ENCODE data around the gene NOP9.
"Not testable (repeated sequence)": the region's sequence is repeated elsewhere in the genome, so short reads cannot be mapped to it uniquely, and the experiment has no call there.

NOP9 gene

DNA sequence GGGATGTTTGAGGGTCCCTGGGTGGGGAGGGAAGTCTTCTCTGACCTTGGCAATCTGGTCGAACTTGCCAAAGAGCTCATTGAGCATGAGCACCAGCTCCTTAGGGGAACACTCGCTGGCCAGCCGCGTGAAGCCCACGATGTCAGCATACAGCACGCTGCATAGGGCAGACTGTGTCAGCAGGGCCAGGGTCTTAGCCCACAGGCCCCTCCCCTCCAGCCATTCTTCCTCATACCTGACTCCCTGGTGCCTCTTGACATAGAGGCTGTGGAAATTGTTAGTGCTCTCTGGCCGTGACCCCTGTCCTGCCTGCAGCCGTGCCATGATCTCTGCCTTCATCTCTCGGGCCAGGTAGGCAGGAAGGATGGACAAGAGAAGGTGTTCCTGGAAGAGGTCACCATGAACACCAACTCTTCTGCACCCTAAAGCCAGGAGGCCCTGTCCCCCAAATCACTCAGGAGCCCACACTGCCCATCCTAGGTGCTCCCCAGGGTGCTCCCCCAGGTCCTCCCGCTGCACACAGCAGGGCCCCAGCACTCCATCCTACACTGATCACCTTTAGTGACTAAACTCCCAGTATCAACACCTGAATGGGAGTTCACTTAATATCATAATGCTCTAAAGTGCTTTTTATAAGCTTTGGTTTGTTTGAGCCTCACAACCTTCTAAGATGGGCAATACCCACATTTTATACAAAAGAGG lies 31.5 kb downstream of the NOP9 start:
- no peak for DNase-seq

DNA sequence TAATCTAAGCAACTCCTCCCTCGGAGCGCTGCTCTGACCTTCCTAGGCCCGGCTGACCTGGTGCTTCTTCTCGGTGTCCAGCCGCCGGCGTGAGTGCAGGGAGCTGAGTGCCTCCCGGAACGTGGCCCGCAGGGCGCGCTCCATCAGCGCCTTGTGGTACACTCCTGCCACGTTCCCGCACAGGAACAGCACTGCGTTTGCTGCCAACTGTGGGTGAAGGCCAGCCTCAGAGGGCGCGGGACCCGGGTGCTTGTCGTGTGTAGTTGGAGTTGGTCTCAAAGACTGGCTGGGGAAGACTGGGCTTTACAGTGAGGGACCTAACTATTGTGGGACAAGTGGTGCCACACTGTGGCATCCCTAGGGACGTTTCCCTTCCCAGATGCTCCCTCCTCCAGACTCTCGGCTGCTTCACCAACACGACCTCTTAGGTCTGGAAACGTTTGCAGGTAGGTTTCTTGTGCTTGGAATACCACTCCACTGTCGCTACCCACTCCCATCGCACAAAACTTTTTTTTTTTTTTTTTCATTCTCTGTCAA lies 32.1 kb downstream of the NOP9 start:
- DNase-seq = no peak

DNA sequence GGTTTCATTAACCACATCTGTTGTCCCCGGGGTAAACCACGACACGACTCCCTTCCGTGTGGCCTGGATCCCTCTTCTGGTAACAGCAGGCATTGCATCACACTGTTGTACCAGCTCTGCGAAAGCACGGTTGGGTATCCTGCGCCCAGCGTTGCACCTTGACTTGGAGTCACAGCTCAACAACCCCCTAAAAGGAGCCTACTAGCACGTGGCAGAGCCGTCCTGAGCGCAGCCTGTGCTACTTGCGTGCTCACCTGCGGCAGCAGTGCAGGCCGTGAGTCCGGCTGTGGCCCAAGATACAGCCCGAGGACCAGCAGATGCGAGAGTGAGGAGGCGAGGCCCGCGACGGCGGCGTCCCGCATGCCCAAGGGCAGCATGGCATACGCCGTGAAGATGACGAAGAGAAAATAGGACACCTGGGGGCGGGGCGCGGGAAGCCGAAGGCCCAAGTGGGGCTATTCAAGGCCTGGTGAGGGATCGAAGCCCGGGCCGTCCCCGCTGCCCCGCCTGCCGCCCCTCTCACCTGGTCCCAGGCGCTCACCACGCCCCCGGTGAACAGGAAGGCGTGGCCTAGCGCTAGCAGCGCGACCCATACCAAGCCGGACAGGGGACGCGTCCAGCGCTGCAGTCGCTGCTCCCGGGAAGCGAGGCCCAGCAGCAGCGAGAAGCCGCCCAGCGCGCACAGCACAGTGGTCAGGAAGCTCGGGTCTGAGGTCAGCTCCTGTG lies 32.8 kb downstream of the NOP9 start:
- peak; percentile 79 for DNase-seq

DNA sequence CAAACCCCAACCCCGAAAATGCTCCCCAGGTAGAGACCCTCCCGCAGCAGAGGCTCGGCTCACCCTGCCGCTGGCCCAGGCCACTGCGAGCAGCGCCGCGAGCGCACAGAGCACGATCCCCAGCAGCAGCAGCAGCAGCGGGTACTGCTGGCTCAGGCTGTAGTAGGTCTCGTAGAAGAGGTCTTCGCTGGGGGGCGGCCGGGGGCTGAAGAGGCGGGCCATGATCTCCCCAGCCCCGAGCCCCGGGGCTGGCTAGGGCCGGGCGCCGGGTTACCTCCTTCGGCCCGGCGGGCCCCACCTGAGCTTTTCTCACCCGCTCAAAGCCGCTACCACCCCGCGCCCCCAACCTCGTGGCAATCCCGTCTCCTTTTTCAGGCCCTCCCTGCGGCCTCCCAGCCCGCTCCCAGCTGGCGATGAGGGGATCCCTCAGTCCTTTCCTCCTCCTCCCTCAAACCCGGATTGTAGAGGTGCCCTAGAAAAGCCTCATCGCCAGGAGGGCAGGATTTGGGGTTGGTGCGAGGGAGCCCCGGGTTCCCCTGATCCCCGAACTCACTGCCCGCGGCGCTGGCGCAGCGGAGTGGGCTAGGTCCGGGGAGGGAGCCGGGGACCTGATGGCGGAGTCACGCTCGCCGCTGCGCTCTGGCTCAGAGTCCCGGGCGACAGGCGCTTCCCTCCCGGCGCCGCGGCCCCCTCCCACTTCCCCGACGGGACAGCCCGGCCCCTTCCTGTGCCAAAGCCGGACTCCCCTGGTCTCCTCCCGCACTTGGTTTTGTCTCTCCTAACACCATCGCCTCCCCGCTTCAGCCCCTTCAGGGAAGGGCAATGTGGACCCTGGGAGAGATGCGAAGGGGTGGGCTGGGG lies 35.0 kb downstream of the NOP9 start, which contains the start of gene ADCY4:
Gene ADCY4, minus strand, starts transcription at position 641 of the 861 bp plus-strand sequence. Its CDS starts 419 bp downstream, at position 222.
- DNase-seq = no peak

DNA sequence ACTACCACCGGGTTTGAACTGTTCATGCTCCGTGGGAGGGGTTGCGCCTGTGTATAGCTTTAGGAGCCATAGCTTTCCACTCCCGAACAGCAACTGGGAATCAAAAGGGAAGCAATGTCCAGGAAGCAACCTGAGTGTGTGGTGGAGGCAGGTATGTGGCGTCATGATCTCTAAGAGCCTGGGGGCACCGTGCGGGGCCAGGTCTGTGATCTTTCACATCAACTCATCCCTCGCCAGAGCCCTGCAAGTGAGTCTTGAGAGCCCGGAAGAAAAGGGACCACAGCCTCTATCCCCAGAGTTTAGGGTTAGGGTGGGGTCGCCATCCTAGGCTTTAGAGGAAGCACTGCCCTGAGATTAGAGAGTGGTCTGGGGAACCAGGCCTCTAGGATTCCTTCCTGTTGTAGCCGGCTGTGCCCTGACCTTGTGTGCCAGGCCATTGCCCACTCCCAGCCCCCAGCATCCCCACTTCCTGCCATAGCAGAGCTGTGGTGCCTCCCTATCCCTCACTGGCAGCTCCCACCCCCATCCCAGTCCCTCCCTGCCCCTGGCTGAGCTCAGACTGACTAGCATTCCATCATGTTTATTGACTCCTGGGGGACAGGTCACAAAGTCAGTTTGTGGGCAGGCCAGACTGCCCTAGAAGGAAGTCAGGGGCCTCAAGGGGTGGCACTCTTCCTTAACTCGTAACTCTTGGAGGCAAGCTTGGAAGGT lies 36.0 kb downstream of the NOP9 start:
- no peak for DNase-seq

DNA sequence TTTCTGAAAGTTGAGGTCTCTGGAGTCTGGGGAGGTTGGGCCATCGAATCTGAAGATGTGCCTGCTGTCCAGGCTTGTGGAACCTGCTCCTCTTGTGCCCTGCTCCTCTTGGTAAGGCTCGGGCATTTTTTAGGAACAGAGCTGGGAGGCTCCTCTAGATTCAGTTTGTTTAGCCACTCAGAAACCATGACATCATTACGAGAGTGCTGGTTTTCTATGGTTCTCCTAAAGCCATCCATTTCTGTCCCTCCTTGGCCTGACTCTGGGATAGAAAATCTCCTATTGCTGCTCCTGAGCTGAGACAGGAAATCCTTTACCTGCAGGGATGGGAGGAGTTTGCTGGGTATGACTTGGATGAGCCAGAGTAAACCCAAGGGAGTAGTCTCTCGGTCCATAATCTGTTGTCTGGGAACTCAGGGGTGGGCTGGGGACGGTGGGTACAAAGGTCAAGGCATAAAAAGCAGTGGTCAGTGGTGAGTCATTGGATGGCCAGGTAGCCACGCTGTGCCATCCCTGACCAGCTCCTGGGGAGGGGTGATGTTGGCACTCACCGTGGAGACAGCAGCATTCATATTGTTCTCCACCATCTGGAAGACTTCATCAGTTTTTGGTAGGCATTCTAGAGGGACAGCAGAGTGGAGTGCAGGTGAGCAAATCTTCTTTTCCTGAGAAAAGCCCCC lies 37.6 kb downstream of the NOP9 start:
- DNase-seq = no peak

DNA sequence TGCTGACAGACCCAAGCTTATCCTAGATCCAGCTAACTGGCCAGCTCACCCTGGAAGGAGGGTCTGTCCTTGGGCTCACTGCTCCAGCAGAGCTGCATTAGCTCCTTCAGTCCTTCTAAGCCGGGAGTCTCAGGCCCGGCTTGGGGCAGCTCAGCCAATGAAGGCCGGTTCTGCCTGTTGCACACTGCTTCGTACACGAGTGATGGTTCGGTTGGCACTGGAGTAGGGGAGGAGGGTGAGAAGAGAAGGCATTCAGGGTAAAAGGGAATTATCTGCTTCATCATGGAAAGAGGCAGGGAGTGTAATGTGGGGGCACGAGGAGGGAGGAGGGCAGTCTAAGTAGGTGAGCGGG lies 38.1 kb downstream of the NOP9 start:
- DNase-seq = no peak

DNA sequence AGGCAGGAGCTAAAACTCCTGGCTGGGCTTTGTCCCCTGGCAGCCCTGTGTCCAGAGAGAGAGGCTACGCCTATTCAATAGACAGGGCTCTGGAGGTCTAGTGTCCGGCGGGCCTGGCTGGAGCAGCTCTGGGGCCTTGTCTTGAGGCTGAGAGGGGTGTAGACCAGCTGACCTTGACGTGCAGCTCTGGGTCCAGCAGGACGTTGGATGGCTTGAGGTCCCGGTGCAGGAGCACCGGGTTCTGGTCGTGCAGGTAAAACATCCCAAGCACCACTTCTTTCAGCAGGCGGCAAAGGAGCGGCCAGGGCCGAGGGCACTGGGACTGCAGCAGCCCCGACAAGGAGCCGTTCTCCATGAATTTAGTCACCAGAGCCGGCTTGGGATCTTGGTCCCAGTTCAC lies 39.2 kb downstream of the NOP9 start:
- no peak for DNase-seq

DNA sequence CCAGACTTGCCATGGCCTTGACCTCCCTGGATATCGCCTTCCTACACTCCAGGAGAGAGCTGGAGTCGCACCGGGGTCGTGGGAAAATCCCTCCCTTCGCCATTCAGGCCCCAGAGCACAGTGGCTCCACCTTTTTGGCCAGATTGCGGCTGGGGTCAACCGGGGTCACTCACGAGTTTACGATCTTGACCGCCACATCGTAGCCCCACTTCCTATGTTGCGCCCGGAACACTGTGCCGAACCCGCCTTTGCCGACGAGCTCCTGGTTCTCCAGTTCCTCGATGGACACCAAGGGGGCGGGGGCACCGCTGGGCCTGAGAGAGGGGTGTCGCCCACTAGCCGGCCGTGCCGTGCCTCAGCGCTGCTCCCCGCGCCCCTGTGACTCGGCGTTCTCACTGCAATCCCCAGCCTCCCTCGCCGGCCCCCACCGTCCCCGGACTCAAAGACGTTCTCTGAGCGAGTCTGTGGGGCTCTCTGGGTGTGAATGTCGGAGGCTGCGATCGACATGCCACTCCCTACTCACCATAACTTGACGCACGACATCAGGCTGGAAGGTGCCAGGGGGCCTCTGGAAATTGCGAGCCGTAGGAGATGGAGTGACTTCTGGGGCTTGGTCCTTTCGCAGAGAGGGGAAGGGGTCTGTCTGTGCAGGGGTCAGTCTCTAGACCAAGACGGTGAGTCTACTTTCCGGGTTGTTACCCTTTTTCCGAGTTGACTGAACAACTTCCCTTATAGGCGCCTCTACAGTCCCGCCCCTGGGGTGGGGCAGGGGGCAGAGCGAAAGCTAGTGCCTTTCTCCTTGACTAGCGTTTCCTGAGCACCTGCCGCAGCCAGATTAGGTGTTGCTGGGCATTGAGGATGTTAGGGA lies 39.9 kb downstream of the NOP9 start, which contains the start of gene RIPK3:
Gene RIPK3, minus strand, starts transcription at position 708 of the 868 bp plus-strand sequence. Its CDS starts 165 bp downstream, at position 543.
- no peak for DNase-seq

DNA sequence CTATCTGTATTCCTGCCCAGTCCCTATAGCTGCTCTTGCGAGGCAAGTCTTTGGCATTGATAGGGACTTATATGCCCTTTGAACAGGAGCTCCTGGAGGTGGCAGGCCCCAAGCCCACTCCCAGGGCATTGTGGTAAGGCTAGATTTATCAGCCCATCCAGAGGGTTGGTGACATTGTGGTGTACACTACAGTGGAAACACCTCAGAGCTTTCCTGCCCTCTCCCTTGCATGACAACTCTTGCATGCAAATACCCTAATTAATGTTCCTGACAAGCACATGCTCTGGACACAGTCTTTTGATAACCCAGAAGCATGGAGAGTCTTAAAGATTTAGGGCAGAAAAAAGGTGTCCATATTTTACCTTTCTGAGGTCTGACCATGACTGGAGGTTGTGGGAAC lies 41.0 kb downstream of the NOP9 start:
- DNase-seq = no peak

DNA sequence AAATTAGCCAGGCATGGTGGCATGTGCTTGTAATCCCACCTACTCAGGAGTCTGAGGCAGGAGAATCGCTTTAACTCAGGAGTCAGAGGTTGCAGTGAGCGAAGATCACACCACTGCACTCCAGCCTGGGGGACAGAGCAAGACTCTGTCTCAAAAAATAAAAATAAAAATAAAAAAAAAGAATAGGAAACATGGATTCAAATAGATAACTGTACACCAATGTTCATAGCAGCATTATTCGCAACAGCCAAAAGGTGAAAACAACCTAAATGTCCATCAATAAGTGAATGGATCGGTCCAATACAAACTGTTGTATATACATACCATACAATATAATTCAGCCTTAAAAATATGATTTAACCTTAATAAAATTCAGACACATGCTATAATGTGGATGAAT lies 43.2 kb downstream of the NOP9 start:
- DNase-seq = no peak

DNA sequence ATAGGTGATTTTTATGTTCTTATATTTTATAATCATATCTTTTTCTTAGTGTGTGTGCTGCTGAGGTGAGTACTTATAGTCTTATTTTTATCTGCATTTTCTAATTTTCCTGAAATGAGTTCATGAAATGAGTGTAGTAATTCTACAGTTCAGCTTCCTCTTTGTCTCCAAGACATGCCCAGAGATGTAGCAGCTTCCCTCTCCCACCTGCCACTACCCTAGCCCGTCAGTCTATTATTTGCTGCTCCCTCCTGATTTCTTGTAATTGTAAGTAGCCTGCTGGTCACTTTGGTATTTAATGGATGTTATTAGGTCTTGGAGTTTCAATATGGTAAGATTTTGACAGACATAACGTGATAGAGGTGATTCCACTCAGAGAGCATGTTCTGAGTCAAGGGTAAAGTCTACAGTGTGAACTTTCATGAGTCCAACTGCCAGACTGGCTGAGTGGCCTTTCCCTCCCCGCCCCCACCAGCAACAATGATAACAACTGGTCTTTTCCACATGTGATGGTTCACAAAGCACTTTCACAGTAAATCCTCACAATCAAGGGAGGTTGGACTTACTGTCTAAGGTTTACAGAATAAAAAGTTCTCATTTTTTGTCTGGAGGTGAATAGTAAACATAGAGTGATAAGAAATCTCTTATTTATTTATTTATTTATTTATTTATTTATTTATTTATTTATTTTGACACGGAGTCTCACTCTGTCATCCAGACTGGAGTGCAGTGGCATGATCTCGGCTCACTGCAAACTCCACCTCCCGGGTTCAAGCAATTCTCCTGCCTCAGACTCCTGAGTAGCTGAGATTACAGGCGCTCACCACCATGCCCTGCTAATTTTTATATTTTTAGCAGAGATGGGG lies 44.4 kb downstream of the NOP9 start:
- no peak for DNase-seq

DNA sequence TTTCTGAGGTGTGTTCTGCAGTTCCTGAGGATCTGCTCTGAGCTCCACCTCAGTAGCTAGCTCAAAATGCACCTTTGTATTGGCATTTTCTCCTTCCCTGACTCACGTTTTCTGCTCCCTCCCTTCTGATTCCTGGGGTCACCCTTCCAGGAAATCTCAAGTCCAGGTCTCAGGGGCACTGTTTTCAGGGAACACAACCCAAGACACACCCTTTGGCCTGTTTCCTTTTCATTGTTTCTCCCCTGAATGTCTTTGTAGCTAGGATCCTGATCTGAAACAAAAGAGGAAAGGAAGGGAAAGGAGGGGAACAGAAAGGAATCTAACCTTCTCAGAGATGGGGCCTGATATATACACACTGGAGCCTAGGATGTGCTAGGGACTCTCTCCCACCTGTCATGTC lies 47.5 kb downstream of the NOP9 start:
- no peak for DNase-seq

DNA sequence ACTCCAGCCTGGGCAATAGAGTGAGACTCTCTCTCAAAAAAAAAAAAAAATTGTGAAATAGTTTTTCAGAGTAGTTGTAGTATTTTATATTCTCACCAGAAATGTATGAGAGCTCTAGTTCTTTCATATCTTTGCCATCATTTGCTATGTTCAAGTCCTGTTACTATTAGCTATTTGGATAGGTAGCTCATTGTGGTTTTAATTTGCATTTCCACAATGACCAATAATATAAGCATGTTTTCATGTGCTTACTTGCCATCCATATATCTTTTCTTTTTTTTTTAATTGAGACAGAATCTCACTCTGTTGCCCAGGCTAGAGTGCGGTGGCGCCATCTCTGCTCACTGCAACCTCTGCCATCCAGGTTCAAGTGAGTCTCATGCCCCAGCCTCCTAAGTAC lies 48.5 kb downstream of the NOP9 start:
- DNase-seq = no peak

DNA sequence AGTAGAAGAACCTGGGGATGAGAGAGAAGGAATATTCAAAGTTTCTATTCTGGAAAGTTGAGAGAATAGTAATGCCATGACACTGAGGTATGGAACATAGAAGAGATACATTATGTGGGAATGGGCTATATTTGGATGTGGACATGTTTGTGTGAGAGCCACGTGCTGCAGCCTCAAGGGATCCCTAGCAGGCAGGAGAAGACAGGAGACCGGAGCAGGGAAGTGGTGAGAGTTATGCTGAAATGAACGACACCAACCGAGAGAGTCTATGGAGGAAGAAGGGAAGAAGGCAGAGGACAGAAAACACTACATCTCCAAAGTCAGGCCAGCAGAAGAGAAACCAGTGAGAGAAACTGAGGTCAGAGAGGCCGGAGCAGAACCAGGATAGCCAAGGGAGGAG lies 50.1 kb downstream of the NOP9 start:
- DNase-seq = no peak

DNA sequence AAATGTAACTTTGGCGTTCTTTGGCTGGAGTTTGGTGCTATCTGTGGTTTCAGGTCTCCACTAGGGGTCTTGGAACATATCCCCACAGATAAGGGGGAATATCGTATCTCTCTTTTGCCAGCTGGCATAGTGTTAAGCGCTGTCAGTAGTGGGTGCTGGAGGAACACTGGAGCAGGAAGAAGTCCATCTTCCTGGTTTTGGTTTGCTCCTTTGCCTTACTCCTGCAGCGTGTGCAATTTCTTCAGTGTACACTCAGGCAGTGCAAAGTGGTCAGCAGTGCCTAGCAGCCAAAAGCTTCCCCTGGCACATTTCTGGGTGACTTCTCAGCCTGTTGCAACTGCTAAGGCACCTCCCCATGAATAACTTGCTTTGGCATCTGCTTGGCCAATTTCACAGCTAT lies 51.9 kb downstream of the NOP9 start:
- DNase-seq = no peak

DNA sequence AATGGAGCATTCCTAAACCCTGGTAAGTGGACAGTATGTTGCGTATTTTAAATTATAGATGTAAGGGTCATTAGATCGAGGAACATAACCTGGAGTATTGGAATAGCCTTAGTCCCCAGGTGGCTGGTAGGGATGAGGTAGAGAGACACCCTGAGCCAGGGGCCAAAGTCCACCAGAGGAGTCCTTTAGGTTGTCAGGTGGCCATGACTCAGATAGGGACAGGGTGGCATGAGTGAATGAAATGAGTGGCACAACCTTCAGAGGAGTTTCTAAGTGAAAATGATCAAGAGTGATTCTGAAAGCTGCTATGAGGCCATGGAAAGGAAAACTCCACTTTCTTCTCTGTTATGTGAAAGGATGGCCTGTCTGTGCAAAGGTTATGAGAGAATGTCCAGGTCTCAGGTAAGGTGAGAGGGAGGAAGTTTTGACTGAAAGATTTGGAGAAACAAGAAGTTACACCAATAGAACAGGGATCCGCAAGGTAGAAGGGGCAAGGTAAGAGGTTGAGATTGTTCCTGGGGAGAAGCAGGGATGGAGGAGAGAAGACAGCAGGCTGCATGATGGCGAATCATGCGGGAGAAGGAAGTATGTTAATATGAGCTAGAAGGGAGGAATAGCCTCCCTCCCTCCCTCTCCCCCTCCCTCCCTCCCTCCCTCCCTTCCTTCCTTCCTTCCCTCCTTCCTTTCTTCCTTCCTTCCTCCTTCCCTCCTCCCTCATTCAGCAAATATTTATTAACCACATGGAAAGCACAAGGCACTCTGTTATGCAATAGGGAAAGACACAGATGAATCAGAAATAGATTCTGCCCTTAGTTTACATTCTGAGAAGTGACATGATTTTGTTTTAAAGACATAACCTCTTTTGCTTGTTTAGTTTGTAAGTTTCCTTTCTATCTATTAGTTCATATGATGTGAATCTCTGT lies 54.2 kb downstream of the NOP9 start:
- DNase-seq = no peak

DNA sequence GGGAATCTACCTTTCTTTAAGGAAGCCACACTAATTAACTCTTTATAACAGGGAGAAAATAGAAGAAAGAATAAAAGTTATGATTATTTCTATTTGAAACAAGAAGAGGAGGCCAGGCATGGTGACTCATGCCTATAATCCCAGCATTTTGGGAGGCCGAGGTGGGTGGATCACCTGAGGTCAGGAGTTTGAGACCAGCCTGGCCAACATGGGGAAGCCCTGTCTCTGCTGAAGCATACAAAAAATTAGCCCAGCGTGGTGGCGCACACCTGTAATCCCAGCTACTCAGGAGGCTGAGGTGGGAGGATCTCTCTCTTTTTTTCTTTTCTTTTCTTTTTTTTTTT lies 54.8 kb downstream of the NOP9 start:
- not testable (repeated sequence) for DNase-seq

DNA sequence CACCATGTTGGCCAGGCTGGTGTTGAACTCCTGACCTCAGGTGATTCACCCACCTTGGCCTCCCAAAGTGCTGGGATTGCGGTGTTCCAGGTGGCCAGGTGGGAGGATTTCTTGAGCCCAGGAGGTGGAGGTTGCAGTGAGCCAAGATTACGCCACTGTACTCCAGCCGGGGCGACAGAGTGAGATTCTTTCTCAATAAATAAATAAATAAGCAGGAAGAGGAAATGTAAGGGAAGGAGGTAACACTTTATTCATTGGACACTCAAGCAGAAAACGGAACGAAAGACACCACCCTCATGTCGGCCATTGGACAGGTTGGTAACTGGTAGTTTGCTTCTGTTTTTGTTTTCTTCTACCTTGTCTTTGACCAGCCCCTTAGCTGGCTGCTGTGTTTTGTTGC lies 55.4 kb downstream of the NOP9 start:
- no peak for DNase-seq
